HG03558 (cell line): ENCODE results near the gene PDE4D.

Source experiments
- ATAC-seq: cut with Tn5 transposase; IDR thresholded peaks from one replicate; pipeline ENCODE4 v1.9.1; 2021; ENCODE audit warnings: moderate number of reproducible peaks; ENCODE audit not compliant: unreplicated experiment; ENCODE audit errors: extremely low read depth

PDE4D gene

DNA sequence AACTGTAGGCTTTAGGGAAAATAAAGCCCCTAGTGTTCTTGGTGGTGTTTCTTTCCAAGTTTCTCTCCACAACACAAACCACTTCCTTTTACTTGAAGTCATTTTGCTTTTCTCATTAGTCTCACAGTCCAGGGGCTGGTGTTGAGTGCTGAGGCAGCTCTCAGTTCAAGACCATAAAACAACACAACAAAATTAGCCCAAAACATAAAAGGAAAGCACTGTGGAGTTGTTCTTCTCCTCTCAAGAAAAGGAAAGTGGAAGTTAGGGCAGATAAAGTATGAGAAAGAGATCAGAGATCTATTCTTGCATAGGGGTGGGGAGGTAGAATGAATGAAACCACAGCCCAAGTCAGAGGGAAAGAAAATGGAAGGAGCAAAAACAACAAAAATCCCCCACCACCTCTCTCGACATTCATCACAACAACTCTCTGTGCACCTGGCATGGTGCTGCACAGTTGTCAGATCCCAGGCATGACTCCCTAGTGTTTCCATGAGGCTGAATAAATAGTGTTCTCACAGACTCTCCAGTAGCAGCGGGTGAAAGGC, 740.8 kb downstream of the PDE4D start:
- no peak for ATAC-seq

DNA sequence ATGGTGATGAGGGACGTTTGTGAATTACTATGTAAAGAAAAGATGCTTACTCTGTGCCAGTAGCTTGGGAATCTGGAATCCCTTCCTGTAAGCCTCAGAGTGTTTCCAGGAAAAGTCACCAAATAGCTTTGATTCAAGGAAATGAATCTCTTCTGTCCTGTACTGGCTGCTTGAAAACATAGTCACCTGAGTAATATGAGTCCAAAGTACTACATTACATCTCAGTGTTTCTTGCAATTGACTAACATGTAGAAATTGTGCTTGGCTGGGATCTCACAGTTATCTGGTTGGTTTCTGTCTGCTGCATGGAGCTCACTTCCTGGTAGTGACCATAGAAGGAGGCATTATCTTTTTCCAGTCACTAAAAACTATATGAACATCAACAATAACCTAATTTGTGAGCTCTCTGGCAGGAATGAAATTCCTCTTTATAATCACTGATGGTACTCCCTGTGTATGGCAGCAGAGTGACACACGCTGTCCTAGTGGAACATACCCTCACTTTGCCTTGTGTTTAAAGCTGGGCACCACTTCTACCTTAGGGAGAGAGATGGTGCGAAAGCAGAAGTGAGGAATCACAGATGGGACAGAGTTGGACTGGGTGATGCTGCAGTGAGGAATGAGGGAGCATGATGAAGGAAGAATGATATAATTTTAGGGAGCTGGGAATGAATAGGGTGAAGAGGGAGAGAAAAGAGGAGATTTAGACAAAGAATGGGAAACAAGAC, 742.2 kb downstream of the PDE4D start:
- no peak for ATAC-seq

DNA sequence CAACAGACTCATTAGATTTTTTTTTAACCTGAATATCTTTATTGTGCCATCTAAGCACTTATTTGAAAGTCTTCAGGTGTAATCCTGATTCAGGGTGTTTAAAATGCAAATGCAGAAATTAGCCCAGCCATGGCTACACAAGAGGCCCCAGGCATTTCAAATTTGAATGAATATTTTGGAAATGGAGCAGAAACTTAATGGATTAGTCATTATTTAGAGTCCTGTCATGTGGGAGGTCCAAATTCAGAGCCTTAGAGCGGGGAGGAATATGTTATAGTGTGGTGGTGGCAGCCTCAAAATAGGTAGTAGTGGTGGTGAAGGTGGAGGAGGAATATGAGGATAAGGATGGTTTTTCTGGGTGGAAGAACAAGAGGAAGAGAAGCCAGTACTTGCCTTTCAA, 743.7 kb downstream of the PDE4D start:
- ATAC-seq = no peak

DNA sequence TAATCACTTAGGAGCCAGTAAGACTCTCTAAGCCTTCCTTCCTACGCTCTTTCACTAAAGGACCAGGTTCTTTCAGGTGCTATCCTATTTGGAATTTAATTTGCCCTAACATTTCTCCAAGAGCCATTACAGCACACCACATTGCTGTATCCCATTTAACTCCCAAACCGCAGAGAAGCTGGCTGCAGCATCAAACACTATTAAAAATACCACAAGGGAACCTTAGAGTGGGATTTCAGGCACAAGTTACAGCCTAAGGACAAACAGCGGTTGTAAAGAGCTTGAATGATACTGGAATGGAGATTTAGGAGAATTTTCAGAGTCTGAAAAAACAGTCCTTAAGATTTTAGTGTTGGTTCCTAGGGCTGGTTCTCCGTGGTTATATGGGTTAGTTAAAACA, 744.3 kb downstream of the PDE4D start:
- ATAC-seq = no peak

DNA sequence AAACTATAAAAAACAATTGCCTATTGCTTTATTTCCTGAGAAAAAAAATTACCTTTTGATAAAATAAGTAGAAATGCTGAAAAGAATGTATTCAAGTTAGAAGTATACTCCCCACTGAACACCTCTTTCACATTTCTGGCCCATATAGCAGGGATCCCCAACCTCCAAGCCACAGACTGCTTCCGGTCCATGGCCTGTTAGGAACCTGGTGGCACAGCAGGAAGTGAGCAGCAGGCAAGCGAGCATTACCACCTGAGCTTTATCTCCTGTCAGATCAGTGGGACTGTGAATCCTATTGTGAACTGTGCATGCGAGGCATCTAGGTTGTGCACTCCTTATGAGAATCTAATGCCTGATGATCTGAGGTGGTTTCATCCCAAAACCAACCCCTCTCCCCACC, 746.8 kb downstream of the PDE4D start:
- no peak for ATAC-seq

DNA sequence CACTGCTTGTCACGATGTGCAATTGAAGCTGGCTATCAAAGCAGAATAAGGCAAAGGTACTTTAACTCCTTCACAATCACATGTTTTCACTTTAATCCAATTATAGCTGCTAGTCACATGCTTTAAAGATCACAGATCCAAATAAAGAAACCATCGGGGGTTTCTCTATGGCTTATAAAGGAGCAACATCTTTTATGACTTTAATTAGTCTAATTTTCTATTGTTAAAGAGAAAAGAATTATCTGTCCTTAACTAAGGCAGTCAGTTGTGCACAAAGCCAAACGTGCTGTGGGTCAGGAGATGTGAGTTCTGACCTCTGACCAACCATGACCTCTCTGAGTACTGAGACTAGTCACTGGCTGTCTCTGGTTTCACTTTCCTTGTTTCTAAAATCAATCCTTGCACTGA, 749.6 kb downstream of the PDE4D start:
- ATAC-seq = peak; percentile 97

DNA sequence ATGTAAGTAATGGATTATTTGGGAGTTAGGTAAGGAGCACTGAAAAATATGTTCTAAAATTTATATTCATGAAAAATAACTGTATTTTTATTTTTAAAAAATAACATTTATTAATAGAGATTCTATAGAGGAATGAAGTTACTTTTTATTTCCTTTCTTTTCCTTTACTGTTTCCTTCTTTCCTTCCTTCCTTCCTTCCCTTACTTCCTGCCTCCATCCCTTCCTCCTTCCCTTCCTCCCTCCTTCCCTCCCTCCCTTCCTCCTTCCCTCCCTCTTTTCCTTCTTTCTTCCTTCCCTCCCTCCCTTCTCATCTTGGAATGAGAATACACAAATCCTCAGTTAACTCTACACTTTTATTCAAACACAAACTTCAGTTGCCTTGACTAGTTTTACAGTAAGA, 750.6 kb downstream of the PDE4D start:
- ATAC-seq = no peak

DNA sequence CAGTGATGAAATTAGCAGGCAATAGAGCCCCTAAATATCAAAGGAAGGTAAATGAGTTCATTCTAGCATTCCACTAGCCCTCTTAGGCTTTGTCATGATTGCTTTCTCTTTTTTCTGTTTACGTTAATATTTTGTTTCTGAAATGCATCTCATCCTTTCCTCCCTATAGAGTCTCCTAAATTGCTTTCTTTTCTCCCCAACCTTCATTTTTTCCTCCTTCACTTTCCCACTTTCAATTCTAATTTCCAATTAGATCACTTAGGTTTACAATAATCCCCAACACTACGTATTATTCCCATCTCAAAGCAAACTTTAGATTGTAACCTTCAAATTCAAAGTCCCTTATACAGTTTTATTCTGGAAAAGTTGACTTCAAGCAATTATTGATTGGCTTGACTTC, 751.4 kb downstream of the PDE4D start:
- ATAC-seq = no peak

DNA sequence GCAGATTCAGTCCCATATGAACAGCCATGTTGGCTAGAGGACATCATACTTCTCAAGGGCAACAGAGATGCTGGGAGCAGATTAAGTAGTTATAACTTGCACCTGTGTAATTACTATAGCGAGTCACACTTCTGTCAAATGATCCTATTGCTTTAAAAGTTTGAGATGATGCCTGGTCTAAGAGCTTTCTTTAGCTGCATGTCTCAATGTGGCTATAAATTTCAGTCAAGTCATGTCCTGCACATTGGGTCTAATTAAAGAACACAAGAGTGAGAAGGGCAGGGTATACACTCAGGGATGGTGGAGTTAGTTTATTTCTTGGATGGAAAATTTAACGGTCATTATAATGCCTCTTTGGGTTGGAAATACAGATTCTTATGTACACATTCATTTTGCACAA, 753.4 kb downstream of the PDE4D start:
- no peak for ATAC-seq

DNA sequence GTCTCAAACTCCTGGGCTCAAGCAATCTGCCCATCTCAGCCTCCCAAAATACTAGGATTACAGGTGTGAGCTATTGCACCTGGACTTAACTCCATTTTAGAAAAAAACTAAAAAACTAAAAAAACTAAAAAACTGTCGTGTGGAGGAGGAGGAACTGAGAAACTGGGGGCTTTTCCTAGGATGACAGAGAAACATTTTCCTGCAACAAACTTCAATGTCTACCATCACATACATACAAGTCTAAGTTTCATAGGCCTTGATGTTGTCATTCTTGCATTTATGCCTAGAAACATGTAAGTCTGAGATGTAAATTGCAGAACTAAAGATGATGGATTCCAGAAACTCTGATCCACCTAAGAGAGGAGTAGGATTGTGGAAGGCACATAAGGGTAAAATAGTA, 753.8 kb downstream of the PDE4D start:
- ATAC-seq = no peak

DNA sequence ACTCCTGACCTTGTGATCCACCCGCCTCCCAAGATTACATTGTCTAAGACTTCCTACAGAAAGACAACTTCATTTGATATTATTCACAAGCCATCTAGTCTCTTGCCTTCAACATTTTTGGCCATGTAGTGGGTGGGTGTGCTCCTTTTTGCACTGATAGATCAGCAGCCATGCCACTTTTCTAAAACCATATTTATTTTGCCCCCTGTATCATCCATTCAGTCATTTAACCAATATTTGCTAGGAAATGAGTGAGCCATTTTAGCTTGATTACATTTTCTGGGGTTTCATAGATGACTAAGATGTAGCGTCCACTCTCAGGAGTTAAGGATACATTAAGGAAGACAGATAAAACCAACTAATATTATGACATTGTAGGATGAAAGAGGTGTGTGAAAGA, 755.0 kb downstream of the PDE4D start:
- no peak for ATAC-seq

DNA sequence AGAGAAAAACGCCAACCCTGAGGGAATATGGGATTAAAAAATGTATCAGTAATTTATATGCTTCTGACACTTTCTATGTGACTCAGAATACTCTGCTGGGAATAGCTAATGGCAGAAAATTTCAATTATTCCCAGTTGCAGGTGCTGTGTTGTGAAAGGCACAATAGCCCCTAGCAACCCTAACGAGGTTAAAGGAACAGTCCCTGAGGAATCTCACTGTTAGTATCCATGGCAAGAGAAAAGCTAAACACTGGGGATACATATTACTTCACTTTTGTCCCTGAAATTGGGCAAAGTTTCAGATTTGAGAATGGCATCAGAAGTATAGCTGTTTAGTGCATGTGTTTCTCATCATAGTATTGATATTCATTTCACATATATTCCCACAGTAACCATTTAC, 755.7 kb downstream of the PDE4D start:
- ATAC-seq = no peak

DNA sequence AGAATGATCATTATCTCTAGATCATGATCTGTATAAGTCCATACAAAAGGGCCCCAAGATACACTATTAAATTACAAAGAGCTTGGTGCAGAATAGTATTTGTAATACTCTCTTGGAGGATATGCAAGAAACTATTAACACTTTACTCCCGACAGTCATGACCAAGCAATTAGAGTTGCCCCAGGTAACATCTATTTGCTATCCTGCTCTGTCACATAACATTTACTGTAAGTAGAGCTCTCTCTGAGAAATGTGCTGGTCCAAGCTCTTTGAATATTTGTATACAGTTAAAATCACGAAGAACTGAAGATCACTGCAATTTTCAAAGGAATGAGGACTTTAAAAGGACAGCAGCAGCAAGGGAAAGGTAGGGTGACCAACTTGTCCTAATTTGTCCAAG, 757.0 kb downstream of the PDE4D start:
- no peak for ATAC-seq

DNA sequence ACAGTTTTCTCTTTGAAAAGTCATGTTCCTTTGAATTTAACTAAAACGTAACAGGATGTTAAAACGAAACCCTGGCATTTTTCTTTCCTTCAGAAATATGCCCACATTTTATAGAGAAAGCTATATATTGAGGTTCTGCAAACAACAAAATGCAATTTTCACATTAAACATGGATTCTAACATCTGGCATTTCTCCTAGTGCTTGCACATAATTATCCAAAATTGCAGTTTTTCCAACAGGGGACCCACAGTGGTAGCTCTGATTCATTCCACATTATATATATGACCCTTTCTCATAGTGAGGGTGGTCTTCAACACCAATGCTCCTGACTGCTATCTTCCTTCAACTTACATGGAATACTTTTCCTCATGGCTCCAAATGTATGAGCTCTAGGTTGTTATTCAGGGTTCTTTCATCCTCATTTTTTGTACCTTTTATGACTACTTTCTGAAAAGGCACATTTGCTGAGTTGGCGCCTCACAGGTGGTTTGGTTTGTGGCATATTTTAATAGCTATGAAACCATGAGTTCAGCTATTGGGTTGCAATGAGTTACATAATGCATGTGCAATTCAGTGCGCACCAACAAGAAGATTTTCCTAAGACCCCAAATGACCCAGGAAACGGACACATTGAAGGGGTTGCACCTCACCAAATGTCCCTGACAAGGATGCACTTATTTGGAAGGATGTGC, 758.9 kb downstream of the PDE4D start:
- no peak for ATAC-seq

DNA sequence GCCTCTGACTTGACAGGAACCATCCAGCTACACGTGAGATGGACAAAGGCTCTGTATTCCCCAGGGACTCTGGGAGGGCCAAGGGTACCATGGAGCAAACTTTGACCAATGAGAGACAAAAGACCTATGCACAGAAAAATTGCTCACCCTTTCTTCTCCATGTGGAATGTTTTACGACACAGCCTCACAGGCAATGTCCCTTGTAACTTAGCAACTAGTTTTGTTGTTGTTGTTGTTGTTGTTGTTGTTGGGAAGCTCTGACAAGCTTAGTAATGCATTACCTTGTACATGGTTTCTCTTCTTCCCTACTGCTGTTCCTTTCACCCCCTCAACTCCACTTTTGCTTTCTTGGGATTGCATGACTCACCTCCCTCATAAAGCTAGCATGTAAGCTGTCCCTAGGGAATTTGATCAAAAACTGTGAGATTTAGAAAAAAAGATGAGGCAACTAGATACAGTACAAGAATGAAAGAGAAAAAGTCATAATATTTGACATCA, 759.7 kb downstream of the PDE4D start:
- ATAC-seq = no peak

DNA sequence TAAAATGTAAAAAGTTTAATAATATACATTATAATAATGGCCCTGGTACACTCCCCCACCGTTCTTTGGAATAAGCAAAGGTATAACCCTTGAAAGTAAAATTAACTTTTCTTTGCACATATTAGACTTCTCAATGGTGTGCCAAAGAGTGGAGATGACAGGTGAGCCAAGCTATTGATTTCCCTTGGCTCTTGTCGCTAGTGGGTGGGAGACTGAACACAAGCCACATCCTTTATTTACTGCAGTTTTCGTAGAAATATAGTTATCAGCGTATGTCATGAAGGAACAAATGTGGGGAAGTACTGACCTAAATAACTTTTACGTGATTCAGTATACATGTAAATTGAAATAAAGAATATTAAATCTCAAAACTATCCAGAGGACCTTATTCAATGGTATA, 761.4 kb downstream of the PDE4D start:
- ATAC-seq = no peak

DNA sequence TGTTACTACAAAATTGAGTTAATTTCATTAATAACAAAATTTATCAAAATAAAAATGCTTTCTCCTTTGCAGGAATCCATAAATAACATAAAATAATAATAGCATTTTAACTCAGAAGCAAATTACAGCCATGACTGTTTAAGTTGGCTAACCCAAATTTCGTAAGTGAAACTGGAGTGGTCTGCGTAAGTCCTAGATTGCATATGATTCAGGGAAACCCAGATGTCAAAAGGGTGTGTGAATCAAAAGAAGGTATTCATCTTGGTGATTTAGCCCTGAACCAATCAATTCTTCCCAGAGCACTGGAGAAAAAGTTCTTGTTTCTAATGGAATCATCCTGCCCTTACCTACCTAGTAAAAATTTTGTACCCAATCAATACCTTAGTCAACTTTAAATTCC, 763.1 kb downstream of the PDE4D start:
- no peak for ATAC-seq

DNA sequence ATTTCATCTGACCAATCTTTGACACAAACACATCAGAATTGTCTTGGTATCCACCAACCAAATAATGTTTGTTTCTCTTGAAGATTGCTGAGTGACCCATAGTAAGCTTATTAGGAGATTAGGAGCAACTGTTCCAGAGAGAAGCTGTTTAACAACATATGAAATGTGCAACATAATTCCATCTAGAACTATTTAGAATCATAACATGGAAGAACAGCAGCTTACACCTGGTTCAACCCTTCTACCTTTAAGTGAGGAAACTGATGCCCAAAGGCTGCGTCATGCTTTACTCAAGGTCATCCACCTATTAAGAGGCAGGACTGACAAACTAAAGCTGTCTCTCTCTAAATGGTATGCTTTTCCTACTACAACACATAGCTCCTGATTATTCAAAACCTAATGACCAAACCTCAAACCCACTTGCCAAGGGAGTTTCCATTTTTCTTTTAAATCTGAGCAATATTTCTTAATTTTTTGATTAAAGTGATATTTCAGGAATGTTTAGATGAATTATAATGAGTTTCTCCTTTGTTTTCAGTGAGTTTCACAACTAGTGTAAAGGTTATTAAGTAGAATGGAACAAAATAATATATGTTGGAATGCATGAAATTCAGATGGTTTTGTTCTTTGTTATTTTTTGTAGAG, 764.8 kb downstream of the PDE4D start:
- no peak for ATAC-seq

DNA sequence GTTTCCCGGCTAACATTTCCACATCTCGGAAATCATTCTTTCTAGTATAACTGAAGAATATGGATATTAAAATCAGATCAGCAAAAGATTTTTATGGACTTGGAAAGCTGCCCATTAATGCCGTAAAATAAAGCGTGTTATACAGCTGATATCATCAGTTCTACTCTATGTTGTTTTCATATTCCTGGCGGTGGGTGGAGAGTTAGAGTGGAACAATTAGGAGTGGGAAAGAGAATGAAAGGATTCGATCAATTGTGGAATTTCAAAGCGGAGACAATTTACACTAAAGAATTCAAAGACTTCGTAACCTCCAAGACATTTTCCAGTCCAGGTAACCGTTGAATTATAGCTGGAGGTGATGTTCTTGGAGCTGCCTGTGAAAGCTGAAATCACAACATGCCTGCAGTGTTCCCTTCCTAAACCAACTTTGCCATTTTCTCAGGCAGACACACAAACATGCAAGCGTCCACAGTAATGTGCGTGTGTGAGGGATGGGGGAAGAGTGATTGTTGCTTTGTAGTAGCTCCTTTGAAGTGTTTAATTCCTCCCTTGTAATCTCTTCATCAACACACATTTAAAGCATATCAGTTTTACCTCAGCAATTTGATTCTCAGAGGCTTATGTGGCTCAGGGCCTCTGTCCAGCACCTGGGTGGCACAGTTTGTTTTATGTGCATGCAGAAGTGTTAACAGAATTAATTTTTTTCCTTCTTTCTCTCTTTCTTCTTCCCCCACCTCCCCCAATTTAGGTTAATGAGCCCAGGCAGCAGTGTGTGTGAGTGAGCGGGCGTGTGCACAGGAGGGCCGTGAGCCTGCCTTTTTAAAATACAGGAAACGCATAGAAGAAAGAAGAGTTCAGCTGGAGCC, 766.6 kb downstream of the PDE4D start:
- ATAC-seq = no peak

DNA sequence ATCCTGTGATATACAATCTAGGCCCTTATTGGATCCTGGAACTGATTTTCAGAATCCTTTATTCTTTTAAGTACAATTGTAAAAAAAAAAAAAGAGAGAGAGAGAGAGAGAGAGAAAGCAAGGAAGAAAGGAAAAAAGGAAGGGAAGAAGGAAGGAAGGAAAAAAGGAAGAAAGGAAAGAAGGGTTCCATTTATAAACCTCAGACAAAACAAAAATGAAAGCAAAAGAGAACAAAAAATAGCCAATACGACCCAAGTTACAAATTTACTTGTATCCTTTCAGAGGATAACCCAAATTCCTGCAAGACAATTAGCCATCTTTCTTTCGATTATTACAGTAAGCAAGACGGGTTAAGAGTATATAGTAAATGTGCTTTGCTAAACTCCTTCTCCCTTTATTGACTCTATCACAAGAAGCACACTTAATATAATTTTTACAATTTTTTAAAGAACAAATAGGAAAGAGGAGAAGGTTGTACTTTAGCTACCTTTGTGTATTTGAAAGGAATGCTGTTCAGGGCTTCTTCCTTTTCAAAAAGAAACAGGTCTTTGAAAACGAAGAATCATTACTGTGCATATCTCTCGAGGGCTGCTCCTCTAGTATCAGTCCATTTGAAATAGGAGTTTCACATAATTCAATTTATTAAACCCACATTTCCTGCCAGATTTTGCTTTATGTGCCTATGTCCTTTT, 767.4 kb downstream of the PDE4D start:
- no peak for ATAC-seq
